B cell (primary cell): ENCODE data around the gene NFIC. TPM values are rescaled to one million over a fixed set of nuclear protein-coding genes. Genes with fewer than 3 reads are reported as not detected.

Experiments
- ATAC-seq: fragments of 200-7000 bp; cut with Tn5 transposase; one replicate; pipeline ENCODE4 v1.10.0; 2021; ENCODE audit warnings: low read depth, mild to moderate bottlenecking, moderate number of reproducible peaks, moderate library complexity
- CTCF ChIA-PET: fragments of 350-600 bp; sonication (Branson Sonifier 250); formaldehyde crosslinking; loops from one replicate; lab custom pipeline; 2021; ENCODE audit warnings: antibody characterized with exemption, inconsistent platforms; lab: Charles Lee
- POLR2A ChIA-PET: fragments of 350-600 bp; sonication (Branson Sonifier 250); formaldehyde crosslinking; loops from one replicate; lab custom pipeline; 2021; ENCODE audit warnings: antibody characterized with exemption; lab: Charles Lee
- DNase-seq: peaks from one replicate; pipeline ENCODE4 v3.0.0; 2013
- H2AFZ ChIP-seq: 2 replicates; pipeline ENCODE4 v1.6.1; 2012; ENCODE audit warnings: mild to moderate bottlenecking, low read depth, low read length; ENCODE audit not compliant: insufficient read depth, poor library complexity, severe bottlenecking
- H3K27ac ChIP-seq, 2 donors: 1 replicate in 1 of 2; 2 replicates in 1 of 2; pipeline ENCODE4 v1.5.1; 2012 to 2013; ENCODE audit warnings: low read length in 2 of 2, mild to moderate bottlenecking in 2 of 2, moderate library complexity in 1 of 2
- H3K27me3 ChIP-seq, 4 experiments: fragments of 200-600 bp in 1 of 4; sonication (generic) in 1 of 4; replicated peaks in 1 of 4; 1 replicate in 2 of 4; 2 replicates in 2 of 4; pipeline versions ENCODE4 v1.6.1 to v1.7.0; 2013 to 2016; ENCODE audit warnings: low read length in 3 of 4, mild to moderate bottlenecking in 2 of 4, mixed read lengths in 1 of 4, moderate library complexity in 1 of 4; ENCODE audit not compliant: insufficient read depth in 4 of 4, control insufficient read depth in 3 of 4; ENCODE audit errors: control extremely low read depth in 1 of 4
- H3K36me3 ChIP-seq, 2 experiments: replicated peaks in 1 of 2; 1 replicate in 1 of 2; 2 replicates in 1 of 2; pipeline versions ENCODE4 v1.6.1 to v1.7.1; 2013; ENCODE audit warnings: low read length in 1 of 2; ENCODE audit not compliant: insufficient read depth in 2 of 2, control insufficient read depth in 1 of 2; ENCODE audit errors: control extremely low read depth in 1 of 2, extremely low read depth in 1 of 2
- H3K4me1 ChIP-seq, 2 donors: fragments of 200-600 bp in 1 of 2; sonication (generic) in 1 of 2; 1 replicate in 1 of 2; 2 replicates in 1 of 2; pipeline versions ENCODE4 v1.5.1 to v1.6.1; 2013 to 2017; ENCODE audit warnings: low read length in 2 of 2; ENCODE audit not compliant: control insufficient read depth in 2 of 2, insufficient read depth in 2 of 2
- H3K4me2 ChIP-seq: replicated peaks from 2 replicates; pipeline ENCODE3; 2012; ENCODE audit warnings: mild to moderate bottlenecking, low read depth, low read length; ENCODE audit not compliant: poor library complexity, severe bottlenecking
- H3K4me3 ChIP-seq, 5 experiments: fragments of 200-600 bp in 1 of 5; sonication (generic) in 1 of 5; 1 replicate in 3 of 5; 2 replicates in 2 of 5; pipeline versions ENCODE4 v1.5.1 to v1.7.0; 2011 to 2016; ENCODE audit warnings: low read length in 4 of 5, mild to moderate bottlenecking in 4 of 5, low read depth in 2 of 5, control low read depth in 1 of 5, moderate library complexity in 1 of 5; ENCODE audit not compliant: insufficient read depth in 1 of 5; ENCODE audit errors: control extremely low read depth in 1 of 5, extremely low read depth in 1 of 5
- H3K79me2 ChIP-seq: fragments of 200-600 bp; sonication (generic); one replicate; pipeline ENCODE4 v1.6.0; 2016; ENCODE audit warnings: low read length; ENCODE audit not compliant: control insufficient read depth, insufficient read depth
- H3K9ac ChIP-seq: fragments of 200-600 bp; sonication (generic); 2 replicates; pipeline ENCODE4 v1.6.1; 2017; ENCODE audit warnings: mild to moderate bottlenecking, low read length, moderate library complexity
- H3K9me3 ChIP-seq, 3 donors: one replicate each; pipeline versions ENCODE4 v1.6.1 to v1.7.1; 2013; ENCODE audit warnings: low read length in 2 of 3; ENCODE audit not compliant: control insufficient read depth in 2 of 3, insufficient read depth in 1 of 3; ENCODE audit errors: control extremely low read depth in 1 of 3
- H4K20me1 ChIP-seq: 2 replicates; pipeline ENCODE4 v1.6.0; 2012; ENCODE audit warnings: mild to moderate bottlenecking, low read length; ENCODE audit not compliant: insufficient read depth, control insufficient read depth, poor library complexity, severe bottlenecking
- H3K27ac Mint-ChIP-seq: one replicate; pipeline ENCODE4 v1.8.0; 2021; ENCODE audit warnings: mixed read lengths
- H3K27me3 Mint-ChIP-seq: one replicate; pipeline ENCODE4 v1.8.0; 2021; ENCODE audit warnings: mixed read lengths
- H3K4me1 Mint-ChIP-seq: one replicate; pipeline ENCODE4 v1.8.0; 2021; ENCODE audit warnings: mixed read lengths
- H3K4me3 Mint-ChIP-seq: one replicate; pipeline ENCODE4 v1.8.0; 2021; ENCODE audit warnings: mixed read lengths
- H3K9me3 Mint-ChIP-seq: one replicate; pipeline ENCODE4 v1.8.0; 2022; ENCODE audit warnings: mixed read lengths; ENCODE audit not compliant: insufficient read depth
- EZH2 ChIP-seq: IDR thresholded peaks from 2 replicates; pipeline ENCODE4 v1.6.1; 2012; ENCODE audit warnings: borderline replicate concordance, low read depth, mild to moderate bottlenecking, moderate library complexity, low read length; ENCODE audit not compliant: insufficient read depth, poor library complexity, severe bottlenecking
- WGBS: methylation state at CpG from one replicate; pipeline ENCODE4 v1.1.5; 2013; ENCODE audit warnings: missing lambda C conversion rate; ENCODE audit not compliant: insufficient coverage; 5-methylcytosine and 5-hydroxymethylcytosine counted together
- intact Hi-C: fragments of 100-400 bp; cut with micrococcal nuclease; formaldehyde crosslinking; loops from one replicate; pipeline ENCODE4 v1.10.0; 2022
- polyA plus RNA-seq: library from polyadenylated mRNA; depleted of rRNA; stranded (reverse); fragments of >200 nt; gene quantifications from 2 replicates; pipeline ENCODE4 v1.2.3, GENCODE V29; 2012
- total RNA-seq, 2 donors: library from RNA; stranded (reverse); fragments of 120-200 nt in 1 of 2; gene quantifications; 1 replicate in 1 of 2; 2 replicates in 1 of 2; pipeline versions ENCODE4 v1.2.3 to v1.2.4, GENCODE V29; 2013 to 2022
- TF ChIP-seq, protein P1 (sequence below): fragments of 200-600 bp; IDR thresholded peaks from one replicate; pipeline ENCODE4 v1.8.0; 2022; ENCODE audit warnings: antibody characterized with exemption, mild to moderate bottlenecking

Gene NFIC
- total and polyA plus RNA-seq, 2 donors (not counting 1 experiment from before 2014, with no cell fraction given) = 3.8 to 23.6 TPM

DNA sequence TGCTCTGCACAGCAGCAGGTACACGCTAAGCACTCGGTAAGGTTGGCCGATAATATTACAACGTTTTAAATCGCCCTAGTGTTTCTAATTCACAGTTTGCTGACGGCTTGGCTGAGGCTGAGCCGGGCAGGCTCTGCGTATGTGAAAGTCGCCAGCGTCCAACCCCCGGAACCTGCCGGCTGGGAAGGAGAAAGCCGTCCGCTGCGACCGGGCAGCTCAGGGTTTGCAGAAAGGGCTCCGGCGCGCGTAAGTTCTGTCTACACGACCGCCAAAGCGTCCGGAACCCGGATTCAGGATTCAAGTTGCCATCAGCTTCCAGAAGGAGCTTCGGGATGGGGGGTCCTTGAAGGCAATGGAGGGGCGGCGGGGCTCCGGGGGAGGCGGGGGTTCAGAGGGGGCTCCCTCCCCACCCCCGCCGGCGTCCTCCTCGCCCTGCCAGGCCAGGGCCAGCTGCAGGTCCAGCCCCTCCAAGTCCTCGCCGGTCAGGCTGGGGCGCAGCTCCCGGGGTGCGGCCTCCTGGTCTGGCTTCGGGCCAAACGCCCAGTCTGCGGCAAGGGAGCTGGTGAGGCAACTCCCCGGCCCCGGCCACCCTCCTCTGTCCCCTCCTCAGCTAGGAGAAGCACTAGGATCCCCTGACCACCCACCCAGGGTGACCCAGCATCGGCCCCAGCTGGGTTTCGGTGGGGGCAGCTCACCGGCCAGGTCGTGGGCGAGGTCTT, 116.3 kb downstream of the NFIC start:
- intact Hi-C loops = no loop called here
- peaks cover 17 to 31% of the 10 kb centered on the region in 2 donors for H3K4me1 ChIP-seq
- WGBS = 96% methylated on average over 49 of the region's 49 CpGs
- peaks cover 0 to 7% (median 0%) of the 10 kb centered on the region in 4 experiments for H3K27me3 ChIP-seq
- Mint-ChIP-seq H3K27ac (no peak overlapping the region), H3K4me1 (peaks cover 18% of the 10 kb centered on the region), H3K27me3 (peaks cover 5% of the 10 kb centered on the region), H3K4me3 (no peak overlapping the region), H3K9me3 (no peaks in the 10 kb centered on the region)
- no peaks in the 10 kb centered on the region for H3K36me3 ChIP-seq
- H3K4me2 ChIP-seq = no peak overlapping the region
- peaks cover 0 to 13% (median 0%) of the 10 kb centered on the region in 3 donors for H3K9me3 ChIP-seq
- TF ChIP-seq, protein P1, sequence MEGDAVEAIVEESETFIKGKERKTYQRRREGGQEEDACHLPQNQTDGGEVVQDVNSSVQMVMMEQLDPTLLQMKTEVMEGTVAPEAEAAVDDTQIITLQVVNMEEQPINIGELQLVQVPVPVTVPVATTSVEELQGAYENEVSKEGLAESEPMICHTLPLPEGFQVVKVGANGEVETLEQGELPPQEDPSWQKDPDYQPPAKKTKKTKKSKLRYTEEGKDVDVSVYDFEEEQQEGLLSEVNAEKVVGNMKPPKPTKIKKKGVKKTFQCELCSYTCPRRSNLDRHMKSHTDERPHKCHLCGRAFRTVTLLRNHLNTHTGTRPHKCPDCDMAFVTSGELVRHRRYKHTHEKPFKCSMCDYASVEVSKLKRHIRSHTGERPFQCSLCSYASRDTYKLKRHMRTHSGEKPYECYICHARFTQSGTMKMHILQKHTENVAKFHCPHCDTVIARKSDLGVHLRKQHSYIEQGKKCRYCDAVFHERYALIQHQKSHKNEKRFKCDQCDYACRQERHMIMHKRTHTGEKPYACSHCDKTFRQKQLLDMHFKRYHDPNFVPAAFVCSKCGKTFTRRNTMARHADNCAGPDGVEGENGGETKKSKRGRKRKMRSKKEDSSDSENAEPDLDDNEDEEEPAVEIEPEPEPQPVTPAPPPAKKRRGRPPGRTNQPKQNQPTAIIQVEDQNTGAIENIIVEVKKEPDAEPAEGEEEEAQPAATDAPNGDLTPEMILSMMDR = no peak
- TF ChIP-seq EZH2 = no peak
- no peak for ATAC-seq
- no peak overlapping the region for H2AFZ ChIP-seq
- ChIA-PET POLR2A (no interaction called here), CTCF (interaction anchor here (0.9 to 2.9 kb wide), 2 partner anchors 45 to 157 kb away, joined by 3 to 19 read pairs; no protein-coding TSS in a partner anchor)
- DNase-seq = no peak
- no peaks in the 10 kb centered on the region for H3K79me2 ChIP-seq
- H3K27ac ChIP-seq = no peak overlapping the region
- H3K4me3 ChIP-seq = no peak overlapping the region
- H3K9ac ChIP-seq = no peak overlapping the region
- H4K20me1 ChIP-seq = no peaks in the 10 kb centered on the region

DNA sequence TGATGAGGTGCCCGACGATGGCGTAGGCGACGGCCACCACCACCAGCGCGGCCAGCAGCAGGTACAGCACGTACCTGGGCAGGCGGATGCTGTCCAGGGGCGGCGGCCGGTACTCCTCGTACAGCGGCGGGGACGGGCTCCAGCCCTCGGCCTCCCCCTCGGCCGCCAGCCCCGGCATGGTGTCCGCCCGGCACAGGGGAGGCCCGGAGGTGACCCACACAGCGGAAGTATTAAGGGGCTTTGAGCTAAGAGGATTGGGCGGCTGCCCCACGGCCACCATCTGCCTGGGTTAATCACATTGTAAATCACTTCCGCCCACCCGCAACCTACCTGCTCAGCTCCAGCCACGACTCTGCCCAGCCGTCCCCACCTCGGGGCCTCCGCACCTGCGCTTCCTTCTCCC, 116.8 kb downstream of the NFIC start, which contains the start of gene SMIM44:
Gene SMIM44, minus strand, starts transcription at position 216 of the 403 bp plus-strand sequence. Its CDS starts 38 bp downstream, at position 178.
- POLR2A ChIA-PET = no interaction called here
- ATAC-seq = no peak
- intact Hi-C loops = no loop called here
- Histone ChIP-seq H3K4me3 (no peak within 1 kb of the TSS), H3K27ac (no peak within 1 kb of the TSS), H3K4me2 (no peak within 1 kb of the TSS), H3K79me2 (no peaks in the 10 kb centered on the region), H3K36me3 (no peaks in the 10 kb centered on the region), H3K9ac (no peak within 1 kb of the TSS), H3K9me3 (peaks cover 0 to 13% (median 0%) of the 10 kb centered on the region in 3 donors), H3K4me1 (peaks cover 17 to 30% of the 10 kb centered on the region in 2 donors), H3K27me3 (peaks cover 0 to 4% (median 0%) of the 10 kb centered on the region in 4 experiments), H4K20me1 (no peaks in the 10 kb centered on the region), H2AFZ (no peak within 1 kb of the TSS)
- H3K27me3 Mint-ChIP-seq = peaks cover 1% of the 10 kb centered on the region
- 94% methylated on average over 23 of the region's 33 CpGs for WGBS
- TF ChIP-seq, protein P1 = no peak
- TF ChIP-seq EZH2 = no peak
- H3K4me1 Mint-ChIP-seq = peaks cover 13% of the 10 kb centered on the region
- CTCF ChIA-PET = interaction anchor here (0.7 to 2.9 kb wide), 4 partner anchors 17 to 157 kb away, joined by 3 to 19 read pairs (median 3); no protein-coding TSS in a partner anchor
- H3K4me3 Mint-ChIP-seq = no peak within 1 kb of the TSS
- no peak for DNase-seq
- no peak within 1 kb of the TSS for H3K27ac Mint-ChIP-seq
- H3K9me3 Mint-ChIP-seq = no peaks in the 10 kb centered on the region
